ENCODE results near the gene MRPL47.
A peak's percentile ranks its signal among the peaks of the same experiment; 100 is the strongest.
"Not testable (repeated sequence)": the region's sequence is repeated elsewhere in the genome, so short reads cannot be mapped to it uniquely, and the experiment has no call there.

The MRPL47 gene

DNA sequence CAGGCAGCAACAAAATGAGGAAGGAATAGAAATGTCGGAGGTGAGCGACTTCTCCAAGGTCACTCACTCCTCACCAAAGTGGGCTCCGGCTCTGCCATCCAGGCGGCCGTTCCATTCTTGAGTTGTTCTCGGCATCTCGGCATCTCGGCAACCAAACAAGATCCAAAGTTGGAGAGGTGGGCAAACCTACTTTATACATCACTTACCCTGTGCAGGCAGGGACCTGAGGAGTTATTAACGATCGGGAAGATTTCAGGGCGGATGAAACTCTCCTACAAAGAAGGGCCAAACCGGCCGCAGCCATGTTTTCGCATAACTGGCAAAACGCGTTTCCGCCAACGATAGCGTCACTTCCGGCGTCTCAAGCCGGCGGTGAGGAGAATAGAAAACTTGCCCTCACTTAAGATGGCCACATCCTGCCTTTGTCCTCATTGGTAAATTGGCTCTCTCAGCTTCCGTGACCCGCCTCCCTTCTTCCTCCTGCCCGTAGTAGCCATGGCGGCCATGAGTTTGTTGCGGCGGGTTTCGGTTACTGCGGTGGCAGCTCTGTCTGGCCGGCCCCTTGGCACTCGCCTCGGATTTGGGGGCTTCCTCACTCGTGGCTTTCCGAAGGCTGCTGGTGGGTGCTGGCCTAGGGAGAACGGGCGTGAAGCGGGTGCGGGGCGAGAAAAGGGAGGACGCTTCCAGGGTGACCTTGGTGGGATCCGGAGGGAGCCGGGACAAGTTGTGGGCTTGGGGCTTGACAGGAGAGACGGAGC, at the start of gene MRPL47, which contains the start of gene NDUFB5:
MRPL47 (minus strand) TSS at position 318 of the 758 bp plus-strand sequence; CDS start at position 304, 14 bp downstream.
NDUFB5 (plus strand) TSS at position 474 of the 758 bp plus-strand sequence; CDS start at position 496, 22 bp downstream.
- peak within 1 kb of the TSS; percentile 100 for H3K27ac Mint-ChIP-seq
- no peaks in the 10 kb centered on the region for H3K9me3 Mint-ChIP-seq
- peak within 1 kb of the TSS; percentile 100 for H3K4me3 Mint-ChIP-seq
- peaks cover 5% of the 10 kb centered on the region for H3K36me3 Mint-ChIP-seq
- H3K4me1 Mint-ChIP-seq, result peaks cover 57% of the 10 kb centered on the region
- H3K27me3 Mint-ChIP-seq, result no peaks in the 10 kb centered on the region

DNA sequence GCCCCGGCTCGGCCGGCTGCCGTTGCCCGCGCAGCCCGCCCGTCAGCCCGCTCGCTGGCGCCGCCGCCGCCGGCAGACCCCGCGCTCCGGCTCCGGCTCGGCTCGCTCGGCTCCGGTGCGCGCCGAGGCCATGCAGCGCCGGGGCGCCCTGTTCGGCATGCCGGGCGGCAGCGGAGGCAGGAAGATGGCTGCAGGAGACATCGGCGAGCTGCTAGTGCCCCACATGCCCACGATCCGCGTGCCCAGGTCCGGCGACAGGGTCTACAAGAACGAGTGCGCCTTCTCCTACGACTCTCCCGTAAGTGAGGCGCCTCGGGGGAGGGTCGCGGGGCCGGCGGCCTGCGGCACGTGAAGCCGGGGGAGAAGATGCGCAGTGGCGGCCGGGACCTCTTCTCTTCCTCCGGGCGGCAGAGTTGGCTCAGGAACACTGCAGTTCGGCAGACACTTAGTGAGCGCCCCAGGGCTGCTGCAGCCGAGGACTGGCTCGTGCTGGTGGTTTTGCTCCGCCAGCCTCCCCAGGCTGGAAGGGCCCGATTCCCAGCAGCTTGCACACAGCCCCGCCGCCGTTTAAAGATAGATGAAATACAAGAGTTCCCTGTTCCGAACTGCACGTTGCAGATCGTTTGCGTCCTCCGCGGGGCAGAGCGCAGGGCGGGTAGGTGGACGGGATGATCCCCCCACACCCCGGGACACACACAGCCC, 48.8 kb upstream of the MRPL47 start:
- Mint-ChIP-seq H3K27me3 (peaks cover 1% of the 10 kb centered on the region), H3K27ac (peak overlapping the region; percentile 87), H3K4me1 (peaks cover 37% of the 10 kb centered on the region)

DNA sequence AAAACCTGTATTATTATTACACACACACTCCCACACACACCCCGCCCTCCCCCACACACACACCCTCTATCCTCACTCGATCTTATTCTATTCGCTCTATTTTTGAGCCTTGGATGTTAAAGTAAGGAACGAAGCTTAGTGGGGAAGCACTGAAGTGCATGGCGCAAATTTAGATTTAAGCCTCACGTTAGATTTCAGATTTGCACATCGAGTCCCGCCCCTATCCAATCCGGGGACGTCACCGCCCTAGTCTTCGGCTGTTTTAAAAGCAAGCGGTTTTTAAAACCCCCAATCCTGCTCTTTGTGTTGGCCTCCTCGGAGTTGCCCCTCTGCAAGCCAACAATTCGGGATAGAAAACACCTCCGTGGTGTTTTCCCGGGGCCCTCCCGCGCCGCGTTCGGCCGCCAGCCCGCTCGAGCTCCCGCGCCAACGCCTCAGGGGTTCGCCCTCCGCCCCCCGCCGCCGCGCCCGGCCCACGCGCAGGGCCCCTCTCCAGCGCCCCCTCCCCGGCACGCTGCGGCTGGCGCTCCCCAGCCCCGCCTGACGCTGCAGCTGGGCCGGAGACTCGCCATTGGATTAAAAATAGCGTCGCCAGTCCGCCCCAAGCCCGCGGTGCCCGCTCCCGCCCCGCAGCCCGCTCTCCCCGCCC, 48.1 kb upstream of the MRPL47 start, which contains the start of gene USP13:
USP13 (plus strand) TSS at position 594 of the 649 bp plus-strand sequence. CDS start 186 bp downstream, outside the sequence.
- Mint-ChIP-seq H3K9me3 (no peaks in the 10 kb centered on the region), H3K4me3 (peak within 1 kb of the TSS; percentile 94), H3K4me1 (peaks cover 37% of the 10 kb centered on the region), H3K27me3 (peaks cover 1% of the 10 kb centered on the region), H3K27ac (peak within 1 kb of the TSS; percentile 87), H3K36me3 (peaks cover 2% of the 10 kb centered on the region)

More for the DNA sequence above, 48.8 kb upstream of the MRPL47 start:
- Mint-ChIP-seq H3K9me3 (no peaks in the 10 kb centered on the region), H3K4me3 (peak overlapping the region; percentile 94), H3K36me3 (peaks cover 2% of the 10 kb centered on the region)

DNA sequence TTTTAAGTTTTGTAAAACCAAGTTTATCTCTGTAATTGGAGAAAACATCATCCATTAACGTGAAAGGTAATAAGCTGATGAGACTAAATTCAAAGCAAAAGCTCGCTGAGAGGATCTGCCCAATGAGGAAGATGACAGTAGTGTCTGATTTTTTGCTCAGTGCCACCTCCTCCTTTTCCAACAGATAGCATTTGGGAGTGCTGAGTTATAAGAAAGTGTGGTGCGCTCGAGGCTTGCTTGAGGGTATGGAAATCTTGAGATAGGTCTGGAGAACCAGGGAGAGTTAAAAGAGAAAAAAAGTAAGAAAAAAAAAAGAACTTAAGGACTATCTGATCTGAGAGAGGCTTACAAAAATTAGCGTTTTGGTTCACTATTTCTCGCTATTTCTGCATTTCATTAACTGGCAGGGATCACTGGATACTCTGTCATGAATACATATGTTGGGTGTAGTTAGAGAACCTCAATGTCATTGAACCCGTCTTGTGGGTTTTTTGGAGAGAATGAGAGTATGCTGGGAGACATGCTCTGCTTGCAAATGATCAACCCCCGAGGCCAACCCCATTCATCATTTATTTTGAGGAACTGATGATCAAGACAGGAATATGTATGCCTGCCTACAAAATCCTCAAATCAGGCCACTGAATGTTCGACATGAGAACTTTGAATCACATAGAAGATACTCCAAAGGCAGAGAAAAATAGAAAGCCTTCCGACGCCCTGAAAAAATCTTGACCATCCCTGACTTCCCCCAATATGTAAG, 47.4 kb upstream of the MRPL47 start:
- H3K4me3 Mint-ChIP-seq, result peak overlapping the region; percentile 80
- no peaks in the 10 kb centered on the region for H3K9me3 Mint-ChIP-seq
- H3K27ac Mint-ChIP-seq, result peak overlapping the region; percentile 76
- H3K4me1 Mint-ChIP-seq, result peaks cover 37% of the 10 kb centered on the region
- peaks cover 2% of the 10 kb centered on the region for H3K36me3 Mint-ChIP-seq
- peaks cover 1% of the 10 kb centered on the region for H3K27me3 Mint-ChIP-seq

DNA sequence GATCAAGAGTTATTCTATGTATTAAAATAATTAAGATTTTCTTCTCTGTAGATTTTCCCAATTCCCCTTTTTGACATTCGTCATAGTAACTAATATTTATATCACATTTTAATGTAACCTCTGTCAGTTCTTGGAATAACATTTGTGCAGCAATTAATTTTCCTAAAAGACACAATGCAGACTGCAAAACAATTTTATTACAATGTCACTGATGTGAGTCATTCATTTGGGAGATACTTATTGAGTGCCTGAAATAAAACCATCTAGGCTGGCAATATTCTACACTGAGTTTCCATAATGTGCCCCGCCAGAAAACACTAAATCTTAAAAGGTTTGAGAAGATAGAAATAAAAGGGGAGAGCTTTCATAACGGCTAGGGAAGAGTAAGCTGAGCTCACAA, 41.7 kb upstream of the MRPL47 start:
- H3K4me1 Mint-ChIP-seq, result no peaks in the 10 kb centered on the region
- no peaks in the 10 kb centered on the region for H3K9me3 Mint-ChIP-seq
- no peak overlapping the region for H3K4me3 Mint-ChIP-seq
- H3K27me3 Mint-ChIP-seq, result no peaks in the 10 kb centered on the region
- no peak overlapping the region for H3K27ac Mint-ChIP-seq
- no peaks in the 10 kb centered on the region for H3K36me3 Mint-ChIP-seq

DNA sequence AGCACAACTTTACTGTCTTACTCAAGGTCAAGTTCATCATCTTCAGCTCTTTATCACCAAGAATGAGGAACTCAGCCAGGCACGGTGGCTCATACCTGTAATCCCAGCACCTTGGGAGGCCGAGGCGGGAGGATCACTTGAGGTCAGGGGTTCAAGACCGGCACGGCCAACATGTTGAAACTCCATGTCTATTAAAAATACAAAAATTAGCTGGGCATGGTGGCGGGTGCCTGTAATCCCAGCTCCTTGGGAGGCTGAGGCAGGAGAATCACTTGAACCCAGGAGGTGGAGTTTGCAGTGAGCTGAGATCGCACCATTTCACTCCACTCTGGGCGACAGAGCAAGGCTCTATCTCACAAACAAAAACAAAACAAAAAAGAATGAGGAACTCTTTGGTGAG, 39.4 kb upstream of the MRPL47 start:
- H3K27me3 Mint-ChIP-seq, H3K36me3 Mint-ChIP-seq, H3K4me3 Mint-ChIP-seq, H3K9me3 Mint-ChIP-seq, H3K4me1 Mint-ChIP-seq, H3K27ac Mint-ChIP-seq: not testable (repeated sequence)

DNA sequence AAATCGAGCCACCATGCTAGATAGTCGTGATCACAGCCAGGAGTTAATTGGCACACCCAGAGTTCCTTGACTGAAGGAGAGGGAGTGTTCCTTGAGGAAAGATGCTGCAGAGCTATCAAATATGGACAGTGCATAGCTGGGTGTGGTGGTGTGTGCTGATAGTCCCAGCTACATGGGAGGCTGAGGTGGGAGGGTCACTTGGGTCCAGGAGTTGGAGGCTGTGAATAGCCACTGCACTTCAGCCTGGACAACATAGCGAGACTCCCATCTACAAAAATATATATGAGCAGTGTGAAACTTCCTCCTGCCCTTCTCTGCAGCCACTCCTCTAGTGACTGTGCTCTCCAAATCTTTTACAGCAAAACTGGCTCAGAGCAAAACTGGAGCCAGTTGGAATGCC, 38.4 kb upstream of the MRPL47 start:
- H3K36me3 Mint-ChIP-seq, result peaks cover 2% of the 10 kb centered on the region
- no peak overlapping the region for H3K4me3 Mint-ChIP-seq
- no peak overlapping the region for H3K27ac Mint-ChIP-seq
- H3K9me3 Mint-ChIP-seq, result no peaks in the 10 kb centered on the region
- no peaks in the 10 kb centered on the region for H3K4me1 Mint-ChIP-seq
- no peaks in the 10 kb centered on the region for H3K27me3 Mint-ChIP-seq

DNA sequence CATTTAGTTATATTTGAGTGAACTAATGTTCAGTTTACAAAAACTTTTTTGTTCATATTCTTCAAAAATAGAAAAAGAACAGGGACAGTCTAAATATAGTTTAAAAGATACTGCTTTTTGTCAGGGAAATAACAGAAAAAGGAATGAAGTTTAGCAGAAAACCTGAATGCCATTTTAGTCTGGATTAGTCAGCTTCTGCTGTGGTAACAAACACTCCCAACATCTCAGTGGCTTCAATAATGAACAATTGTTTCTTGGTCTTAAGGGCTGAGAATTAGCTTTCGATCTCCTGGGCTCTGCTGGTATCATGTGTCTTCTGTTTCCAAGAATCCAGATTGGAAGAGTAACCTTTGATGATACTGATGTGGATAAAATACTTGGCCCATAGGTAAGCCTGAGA, 36.0 kb upstream of the MRPL47 start:
- no peaks in the 10 kb centered on the region for H3K4me1 Mint-ChIP-seq

DNA sequence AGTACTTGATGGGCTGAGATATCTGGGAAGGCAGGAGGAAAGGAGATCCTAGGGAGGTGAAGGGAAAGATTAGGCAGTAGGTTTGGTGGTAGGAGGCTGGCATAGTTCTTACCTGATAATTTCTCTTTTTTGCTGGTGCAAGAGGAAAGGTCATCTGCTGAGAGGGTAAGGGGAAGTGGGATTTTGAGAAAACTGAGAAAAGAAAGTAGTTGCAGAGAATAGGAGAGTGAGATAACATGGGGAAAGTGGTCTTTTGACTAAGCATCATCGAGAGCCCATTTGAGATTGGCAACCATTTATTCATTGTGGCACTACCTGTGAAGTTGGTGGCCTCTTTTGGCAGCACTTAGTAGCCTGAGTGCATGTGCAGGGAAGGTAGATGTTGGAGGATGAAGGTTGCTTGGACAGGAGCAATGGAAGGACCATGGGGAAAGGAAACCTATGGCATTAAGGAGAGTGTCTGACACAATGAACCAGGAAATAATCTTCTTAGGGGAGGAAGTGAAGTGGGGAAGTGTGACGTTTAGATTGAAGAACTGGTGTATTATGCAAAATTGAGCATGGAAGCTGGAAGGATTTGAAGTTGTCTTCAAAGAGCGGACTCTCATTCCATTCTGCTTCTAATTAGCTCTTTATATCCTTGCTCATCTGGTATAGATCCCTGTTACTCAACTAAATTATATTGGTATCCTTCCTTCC, 26.5 kb upstream of the MRPL47 start:
- Mint-ChIP-seq H3K27ac (no peak overlapping the region), H3K9me3 (no peaks in the 10 kb centered on the region), H3K4me3 (no peak overlapping the region), H3K4me1 (no peaks in the 10 kb centered on the region), H3K27me3 (no peaks in the 10 kb centered on the region), H3K36me3 (peaks cover 2% of the 10 kb centered on the region)

More for the DNA sequence above, 36.0 kb upstream of the MRPL47 start:
- H3K4me3 Mint-ChIP-seq, result no peak overlapping the region
- H3K27ac Mint-ChIP-seq, result no peak overlapping the region
- no peaks in the 10 kb centered on the region for H3K9me3 Mint-ChIP-seq
- H3K27me3 Mint-ChIP-seq, result no peaks in the 10 kb centered on the region
- peaks cover 2% of the 10 kb centered on the region for H3K36me3 Mint-ChIP-seq

DNA sequence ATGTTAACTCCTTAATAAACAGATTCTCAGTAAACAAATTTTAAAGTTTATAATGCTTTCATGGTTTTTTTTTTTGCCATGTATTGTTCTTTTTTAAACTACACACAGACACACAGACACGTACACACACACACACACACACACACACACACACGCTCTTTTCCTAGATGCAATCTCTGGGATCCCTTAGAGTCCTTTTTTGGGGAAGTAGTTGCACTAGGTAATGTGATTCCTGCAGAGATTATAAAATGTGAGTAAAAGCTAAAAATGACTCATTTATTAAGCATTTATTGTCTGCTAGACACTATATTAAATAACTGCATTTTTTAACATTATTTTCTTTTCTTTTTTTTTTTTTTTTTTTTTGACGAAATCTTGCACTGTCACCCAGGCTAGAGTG, 20.0 kb upstream of the MRPL47 start:
- Mint-ChIP-seq H3K27ac (no peak overlapping the region), H3K36me3 (peaks cover 23% of the 10 kb centered on the region), H3K27me3 (no peaks in the 10 kb centered on the region), H3K4me1 (no peaks in the 10 kb centered on the region), H3K4me3 (no peak overlapping the region), H3K9me3 (no peaks in the 10 kb centered on the region)

DNA sequence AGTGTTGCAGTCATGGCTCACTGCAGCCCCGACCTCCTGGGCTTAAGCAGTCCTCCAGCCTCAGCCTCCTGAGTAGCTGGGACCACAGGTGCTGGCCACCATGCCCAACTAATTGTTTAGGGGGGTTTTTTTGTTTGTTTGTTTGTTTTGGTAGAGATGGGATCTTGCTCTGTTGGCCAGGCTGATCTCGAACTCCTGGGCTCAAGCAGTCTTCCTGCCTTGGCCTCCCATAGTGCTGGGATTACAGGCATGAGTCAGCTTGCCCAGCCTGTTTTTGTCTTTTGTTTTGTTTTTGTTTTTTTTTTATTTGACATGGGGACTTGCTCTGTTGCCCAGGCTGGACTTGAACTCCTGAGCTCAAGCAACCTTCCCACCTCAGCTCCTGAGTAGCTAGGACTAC, 17.6 kb upstream of the MRPL47 start:
- peaks cover 28% of the 10 kb centered on the region for H3K36me3 Mint-ChIP-seq
- H3K9me3 Mint-ChIP-seq, result no peaks in the 10 kb centered on the region
- H3K4me1 Mint-ChIP-seq, result no peaks in the 10 kb centered on the region
- no peaks in the 10 kb centered on the region for H3K27me3 Mint-ChIP-seq
- no peak overlapping the region for H3K4me3 Mint-ChIP-seq
- no peak overlapping the region for H3K27ac Mint-ChIP-seq

DNA sequence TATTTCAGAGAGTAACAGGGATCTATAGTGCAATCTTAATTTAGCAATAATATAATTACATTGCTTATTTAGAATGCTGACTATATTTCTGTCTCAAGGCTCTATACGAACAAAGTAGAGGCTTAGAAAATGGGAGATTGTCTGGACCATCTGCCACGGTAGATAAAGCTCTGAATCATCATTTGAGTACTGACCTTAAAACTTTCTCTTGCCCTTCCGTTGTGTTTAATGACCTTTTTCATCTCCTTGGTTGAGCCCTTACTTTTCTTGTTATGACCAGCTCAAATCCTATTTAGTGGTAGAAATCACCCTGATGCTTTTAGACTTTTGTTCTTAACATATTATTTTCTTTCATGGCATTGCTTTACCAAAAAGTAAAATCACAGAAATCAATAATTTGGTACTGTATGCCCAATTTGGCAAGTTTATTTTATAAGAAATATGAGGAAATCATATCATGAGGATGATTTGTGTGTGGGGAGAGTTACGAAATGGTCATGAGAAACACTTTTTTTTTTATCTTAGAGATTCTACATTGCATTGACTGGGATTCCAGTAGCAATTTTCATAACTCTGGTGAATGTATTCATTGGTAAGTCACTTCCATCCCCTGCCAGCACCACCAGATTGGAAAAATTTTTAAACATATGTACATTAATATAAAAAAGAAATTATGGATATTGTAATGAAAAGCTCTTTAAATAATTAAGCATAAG, 11.2 kb upstream of the MRPL47 start:
- no peaks in the 10 kb centered on the region for H3K9me3 Mint-ChIP-seq
- H3K4me1 Mint-ChIP-seq, result peaks cover 14% of the 10 kb centered on the region
- H3K4me3 Mint-ChIP-seq, result no peak overlapping the region
- H3K27ac Mint-ChIP-seq, result no peak overlapping the region
- H3K36me3 Mint-ChIP-seq, result peaks cover 15% of the 10 kb centered on the region
- no peaks in the 10 kb centered on the region for H3K27me3 Mint-ChIP-seq

DNA sequence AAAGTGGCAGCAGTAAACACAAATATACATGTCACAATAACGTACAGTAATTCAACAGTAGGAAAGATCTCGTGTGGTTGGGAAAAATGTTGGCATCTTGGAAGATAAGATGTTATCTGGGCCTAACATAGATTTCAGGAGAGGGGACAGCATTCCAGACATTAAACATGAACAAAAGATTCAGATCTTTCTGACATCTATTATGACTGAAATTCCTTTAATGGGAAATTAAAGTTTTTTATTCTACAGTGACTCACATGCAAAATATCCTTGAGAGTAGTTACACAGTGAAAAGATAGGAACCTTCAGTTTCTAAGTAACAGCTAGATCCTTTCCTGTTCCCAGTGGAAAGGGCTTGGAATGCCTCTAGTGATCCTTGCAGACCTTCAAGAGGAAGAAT, 9.4 kb upstream of the MRPL47 start:
- Mint-ChIP-seq H3K27me3 (no peaks in the 10 kb centered on the region), H3K27ac (no peak overlapping the region), H3K9me3 (no peaks in the 10 kb centered on the region), H3K36me3 (peaks cover 9% of the 10 kb centered on the region), H3K4me1 (peaks cover 25% of the 10 kb centered on the region), H3K4me3 (no peak overlapping the region)

DNA sequence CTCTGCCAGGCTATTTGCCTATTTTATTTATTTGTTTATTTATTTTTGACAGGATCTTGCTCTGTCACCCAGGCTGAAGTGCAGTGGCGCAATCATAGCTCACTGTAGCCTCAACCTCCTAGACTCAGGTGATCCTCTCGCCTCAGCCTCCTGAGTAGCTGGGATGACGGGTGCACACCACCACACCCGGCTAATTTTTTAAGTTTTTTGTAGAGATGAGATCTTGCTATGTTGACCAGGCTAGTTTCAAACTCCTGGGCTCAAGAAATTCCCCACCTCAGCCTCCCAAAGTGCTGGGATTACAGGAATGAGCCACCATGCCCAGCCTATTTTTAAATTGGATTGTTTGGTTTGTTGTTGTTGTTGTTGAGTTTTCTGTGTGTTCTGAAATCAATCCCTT, 5.6 kb upstream of the MRPL47 start:
- Mint-ChIP-seq H3K9me3 (no peaks in the 10 kb centered on the region), H3K27me3 (no peaks in the 10 kb centered on the region), H3K4me3 (no peak overlapping the region), H3K27ac (no peak overlapping the region), H3K36me3 (peaks cover 2% of the 10 kb centered on the region), H3K4me1 (peaks cover 50% of the 10 kb centered on the region)
